Subcutaneous abdominal adipose tissue (tissue), 5 donors: ENCODE results near the gene ACAD11.

Source experiments
- H3K27ac ChIP-seq: one replicate; pipeline ENCODE4 v1.7.0; 2013; ENCODE audit warnings: low read depth, mild to moderate bottlenecking, inconsistent platforms, low read length, moderate library complexity
- H3K27me3 ChIP-seq, 5 donors: one replicate each; pipeline ENCODE4 v1.7.0; 2013; ENCODE audit warnings: low read length in 5 of 5, inconsistent platforms in 1 of 5; ENCODE audit not compliant: control insufficient read depth in 5 of 5, insufficient read depth in 4 of 5
- H3K36me3 ChIP-seq, 5 donors: one replicate each; pipeline ENCODE4 v1.7.0; 2013; ENCODE audit warnings: low read length in 5 of 5; ENCODE audit not compliant: control insufficient read depth in 5 of 5, insufficient read depth in 5 of 5
- H3K4me1 ChIP-seq, 5 donors: one replicate each; pipeline ENCODE4 v1.7.0; 2013; ENCODE audit warnings: low read length in 5 of 5, mild to moderate bottlenecking in 3 of 5, moderate library complexity in 1 of 5; ENCODE audit not compliant: control insufficient read depth in 5 of 5, insufficient read depth in 5 of 5
- H3K4me3 ChIP-seq, 5 donors: one replicate each; pipeline ENCODE4 v1.7.0; 2013; ENCODE audit warnings: low read length in 5 of 5, low read depth in 1 of 5
- H3K9ac ChIP-seq, 5 donors: one replicate each; pipeline ENCODE4 v1.7.0; 2013; ENCODE audit warnings: low read length in 5 of 5, mild to moderate bottlenecking in 4 of 5, moderate library complexity in 3 of 5
- H3K9me3 ChIP-seq, 5 donors: one replicate each; pipeline ENCODE4 v1.7.0; 2013; ENCODE audit warnings: low read length in 5 of 5; ENCODE audit not compliant: control insufficient read depth in 5 of 5
- donor health status: healthy.
- donor health status: healthy.
- donor health status: healthy.
- donor health status: healthy.
- donor health status: healthy.

ACAD11 gene

DNA sequence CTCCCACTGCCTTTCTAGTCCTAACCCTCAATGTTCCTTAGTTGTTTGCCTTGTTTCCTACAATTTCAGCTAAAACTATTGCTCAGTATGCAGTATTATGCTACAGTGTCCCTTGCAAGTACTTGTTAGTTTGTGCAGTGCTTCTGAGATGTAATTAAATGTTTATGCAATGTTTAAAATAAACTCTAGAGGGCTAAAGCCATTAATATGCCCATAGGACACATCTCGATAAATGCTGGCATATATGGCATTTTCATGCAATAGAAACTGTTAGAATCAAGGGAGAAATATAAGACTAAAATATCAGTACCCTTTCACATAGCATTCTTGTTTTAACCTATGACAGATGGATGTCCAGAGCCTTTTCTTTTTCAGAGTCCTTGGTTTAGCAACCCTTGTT lies 122.3 kb downstream of the ACAD11 start:
- Histone ChIP-seq H3K27ac (no peak overlapping the region), H3K4me1 (peaks cover 0 to 9% (median 3%) of the 10 kb centered on the region in 5 donors), H3K36me3 (peaks cover 20 to 54% (median 38%) of the 10 kb centered on the region in 5 donors), H3K27me3 (no peaks in the 10 kb centered on the region), H3K9me3 (no peaks in the 10 kb centered on the region), H3K4me3 (no peak overlapping the region), H3K9ac (no peak overlapping the region)

DNA sequence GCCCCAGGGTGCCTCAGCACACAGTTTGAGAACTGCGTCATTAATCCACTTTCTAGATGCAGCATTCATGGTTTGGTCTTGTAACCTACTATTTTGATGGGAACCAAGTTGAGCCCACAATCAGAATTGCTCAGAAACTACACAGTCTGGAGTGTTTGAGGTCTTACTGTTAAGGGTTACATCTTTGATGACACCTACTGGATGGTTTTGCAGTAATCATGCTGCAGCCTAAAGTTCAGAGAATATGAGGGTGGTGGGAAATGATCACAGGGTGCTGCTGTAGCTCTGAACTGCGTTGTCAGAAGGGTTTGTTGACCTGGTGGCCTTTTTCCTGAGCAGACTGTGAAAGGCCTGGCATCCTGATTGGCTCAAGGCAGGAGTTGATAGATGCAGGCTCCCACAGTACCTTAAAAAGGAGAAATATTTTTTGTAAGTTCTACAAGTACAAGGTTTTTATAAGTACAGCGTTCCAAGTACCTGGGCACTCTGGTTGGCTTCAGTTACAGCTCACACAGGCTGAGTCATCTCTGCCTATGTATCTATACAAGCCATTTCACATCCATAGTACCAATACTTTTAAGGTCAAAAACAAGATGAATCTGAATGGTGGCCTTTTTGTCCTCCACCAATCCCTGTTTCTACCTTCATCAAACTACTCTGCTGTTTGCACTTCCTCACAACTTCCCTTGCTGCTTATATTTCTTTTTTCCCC lies 123.0 kb downstream of the ACAD11 start:
- H3K27ac ChIP-seq = no peak overlapping the region
- peaks cover 23 to 53% (median 38%) of the 10 kb centered on the region in 5 donors for H3K36me3 ChIP-seq
- peak overlapping the region in 1 of 5 donors; percentile 23 for H3K9ac ChIP-seq
- no peaks in the 10 kb centered on the region for H3K27me3 ChIP-seq
- no peak overlapping the region for H3K4me3 ChIP-seq
- peaks cover 0 to 9% (median 3%) of the 10 kb centered on the region in 5 donors for H3K4me1 ChIP-seq
- no peaks in the 10 kb centered on the region for H3K9me3 ChIP-seq

DNA sequence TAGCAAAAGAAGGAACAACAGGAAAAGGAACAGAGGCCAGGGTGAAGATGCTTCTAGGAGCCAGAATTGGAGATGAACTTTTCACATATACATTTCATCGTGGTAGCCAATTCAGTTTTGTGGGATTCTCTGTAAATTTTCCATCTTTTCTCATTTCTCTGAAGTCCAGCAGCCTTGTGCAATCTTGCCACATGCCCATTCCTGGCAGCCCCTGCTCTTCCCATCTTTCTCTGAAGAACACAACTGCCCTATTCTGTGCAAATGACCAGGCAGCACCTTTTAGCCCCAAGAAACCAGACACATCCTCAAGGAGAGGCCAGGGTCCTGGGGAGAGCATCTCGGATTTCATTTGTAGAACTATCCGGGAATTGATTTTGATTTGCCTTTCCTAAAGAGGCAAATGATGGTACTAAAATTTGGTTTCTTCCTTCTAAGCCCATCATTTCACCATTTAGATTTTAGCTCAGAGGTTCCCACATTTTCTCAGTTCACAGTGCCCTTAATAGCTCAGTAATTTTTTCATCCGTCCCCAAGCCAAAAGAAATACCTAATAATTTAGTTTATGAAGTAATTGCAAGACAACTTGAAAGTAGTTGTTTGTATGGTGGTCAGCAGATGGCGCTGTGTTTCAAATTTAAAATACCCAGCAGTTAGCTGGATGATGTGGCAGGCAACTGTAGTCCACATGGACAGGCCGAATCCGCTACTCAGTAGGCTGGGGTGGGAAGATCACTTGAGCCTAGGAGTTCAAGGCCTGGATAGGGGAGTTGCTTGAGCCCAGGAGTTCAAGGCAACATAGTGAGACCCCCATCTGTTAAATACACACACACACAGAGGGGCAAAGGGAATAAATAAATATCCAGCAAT lies 123.8 kb downstream of the ACAD11 start:
- Histone ChIP-seq H3K27ac (no peak overlapping the region), H3K36me3 (peaks cover 26 to 50% (median 37%) of the 10 kb centered on the region in 5 donors), H3K4me1 (peaks cover 0 to 9% (median 3%) of the 10 kb centered on the region in 5 donors), H3K27me3 (no peaks in the 10 kb centered on the region), H3K4me3 (no peak overlapping the region), H3K9me3 (no peaks in the 10 kb centered on the region), H3K9ac (peak overlapping the region in 1 of 5 donors; percentile 23)

DNA sequence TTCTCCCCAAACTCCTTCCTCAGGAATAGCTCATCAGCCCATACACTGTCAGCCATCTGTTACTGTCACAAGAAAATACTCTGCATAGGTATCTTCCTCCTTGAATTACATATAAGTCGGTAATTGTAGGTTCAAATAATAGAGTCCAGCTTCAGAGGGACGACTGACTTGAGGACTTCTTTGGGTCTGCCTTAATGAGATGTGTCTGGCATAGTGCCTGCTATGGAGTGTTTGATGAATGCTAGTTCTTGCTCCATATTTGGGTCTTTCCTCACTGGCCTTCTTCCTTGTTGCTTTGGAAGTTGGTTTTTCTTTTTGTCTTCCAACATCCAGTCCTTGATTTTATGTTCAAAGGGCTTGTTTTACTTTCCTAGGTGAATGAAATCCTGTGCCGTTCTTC lies 129.0 kb downstream of the ACAD11 start:
- no peaks in the 10 kb centered on the region for H3K9me3 ChIP-seq
- no peak overlapping the region for H3K4me3 ChIP-seq
- no peak overlapping the region for H3K9ac ChIP-seq
- peaks cover 45 to 67% (median 58%) of the 10 kb centered on the region in 5 donors for H3K36me3 ChIP-seq
- H3K4me1 ChIP-seq = peaks cover 0 to 2% (median 0%) of the 10 kb centered on the region in 5 donors
- H3K27me3 ChIP-seq = no peaks in the 10 kb centered on the region
- no peak overlapping the region for H3K27ac ChIP-seq

DNA sequence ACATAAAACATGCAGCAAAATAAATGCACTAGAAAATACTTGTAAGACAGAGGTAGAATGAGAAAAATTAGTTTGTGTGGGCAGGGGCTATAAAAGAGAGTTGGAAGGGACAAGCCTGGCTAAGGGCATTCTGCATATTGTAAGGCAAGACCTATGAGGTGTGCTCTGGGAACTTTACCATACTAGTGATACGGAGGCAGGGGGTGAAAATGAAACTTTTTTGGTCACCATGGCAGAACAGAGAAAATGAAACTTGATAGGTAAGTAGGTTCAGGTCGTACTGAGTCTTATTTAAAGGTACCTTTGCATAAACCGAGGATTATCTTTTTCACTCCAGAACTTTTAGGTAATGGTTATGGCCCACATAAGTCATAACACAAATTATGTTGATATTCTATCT lies 137.3 kb downstream of the ACAD11 start:
- no peak overlapping the region for H3K9ac ChIP-seq
- no peaks in the 10 kb centered on the region for H3K9me3 ChIP-seq
- H3K36me3 ChIP-seq = peaks cover 44 to 83% (median 62%) of the 10 kb centered on the region in 5 donors

DNA sequence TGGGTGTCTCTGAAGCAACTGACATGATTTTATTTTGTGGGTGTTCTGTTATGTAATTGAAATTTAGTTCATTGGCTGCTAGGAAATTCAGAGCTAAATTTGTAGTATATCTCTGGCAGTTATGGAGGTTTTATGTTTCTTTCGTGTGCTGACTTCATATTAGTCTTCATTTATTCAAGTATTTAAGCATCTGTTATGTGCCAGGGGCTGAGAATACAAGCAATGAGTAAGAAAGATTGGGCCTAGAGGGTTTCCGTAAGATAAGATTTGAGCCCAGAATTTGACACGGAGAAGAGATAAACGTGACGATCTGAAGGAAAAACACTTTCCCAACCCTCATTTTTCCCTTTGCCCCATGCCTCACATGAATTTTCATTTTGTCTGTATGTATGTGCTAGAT lies 137.7 kb downstream of the ACAD11 start:
- peaks cover 46 to 83% (median 65%) of the 10 kb centered on the region in 5 donors for H3K36me3 ChIP-seq
- no peaks in the 10 kb centered on the region for H3K9me3 ChIP-seq
- H3K4me3 ChIP-seq = no peak overlapping the region
- H3K4me1 ChIP-seq = no peaks in the 10 kb centered on the region
- H3K27me3 ChIP-seq = no peaks in the 10 kb centered on the region
- H3K9ac ChIP-seq = no peak overlapping the region
- no peak overlapping the region for H3K27ac ChIP-seq

More for the DNA sequence above, 137.3 kb downstream of the ACAD11 start:
- H3K27ac ChIP-seq = no peak overlapping the region
- no peaks in the 10 kb centered on the region for H3K27me3 ChIP-seq
- H3K4me3 ChIP-seq = no peak overlapping the region
- no peaks in the 10 kb centered on the region for H3K4me1 ChIP-seq

DNA sequence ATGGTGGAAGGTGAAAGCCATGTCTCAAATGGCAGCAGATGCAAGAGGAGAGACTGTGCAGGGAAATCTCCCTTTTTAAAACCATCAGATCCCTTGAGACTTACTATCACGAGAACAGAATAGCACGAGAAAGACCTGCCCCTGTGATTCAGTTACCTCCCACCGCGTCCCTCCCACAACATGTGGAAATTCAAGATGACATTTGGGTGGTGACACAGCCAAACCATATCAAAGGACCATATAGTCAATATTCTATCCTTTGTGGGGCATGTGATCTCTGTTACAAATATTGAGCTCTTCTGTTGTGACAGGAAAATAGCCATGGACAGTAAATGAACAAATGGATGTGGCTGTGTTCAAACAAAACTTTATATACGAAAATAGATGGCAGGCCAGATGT lies 139.7 kb downstream of the ACAD11 start:
- Histone ChIP-seq H3K4me3 (no peak overlapping the region), H3K4me1 (no peaks in the 10 kb centered on the region), H3K36me3 (peaks cover 43 to 83% (median 71%) of the 10 kb centered on the region in 5 donors), H3K27me3 (no peaks in the 10 kb centered on the region), H3K9me3 (no peaks in the 10 kb centered on the region), H3K27ac (no peak overlapping the region), H3K9ac (no peak overlapping the region)

DNA sequence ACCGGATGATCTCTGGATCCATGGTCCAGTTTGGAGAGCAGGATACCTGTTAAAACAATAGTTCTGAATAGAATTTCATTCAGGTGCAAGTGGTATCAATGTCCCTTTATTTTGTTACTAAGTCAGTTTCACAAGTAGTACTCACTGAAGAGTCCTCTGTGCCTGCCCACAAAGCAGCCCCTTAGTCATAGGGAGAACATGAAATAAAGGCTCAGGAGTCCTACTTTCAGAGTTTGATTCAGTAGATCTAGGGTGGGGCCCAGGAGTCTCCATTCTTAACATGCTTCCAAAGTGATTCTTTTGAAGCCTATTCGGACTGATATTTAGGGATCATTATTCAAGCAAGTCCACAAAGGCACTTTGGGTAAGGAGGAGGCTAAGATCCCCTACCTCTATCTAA lies 142.3 kb downstream of the ACAD11 start:
- H3K9me3 ChIP-seq = no peaks in the 10 kb centered on the region
- no peaks in the 10 kb centered on the region for H3K4me1 ChIP-seq
- no peak overlapping the region for H3K4me3 ChIP-seq
- H3K27me3 ChIP-seq = no peaks in the 10 kb centered on the region
- no peak overlapping the region for H3K9ac ChIP-seq
- H3K27ac ChIP-seq = no peak overlapping the region
- peaks cover 44 to 78% (median 67%) of the 10 kb centered on the region in 5 donors for H3K36me3 ChIP-seq

DNA sequence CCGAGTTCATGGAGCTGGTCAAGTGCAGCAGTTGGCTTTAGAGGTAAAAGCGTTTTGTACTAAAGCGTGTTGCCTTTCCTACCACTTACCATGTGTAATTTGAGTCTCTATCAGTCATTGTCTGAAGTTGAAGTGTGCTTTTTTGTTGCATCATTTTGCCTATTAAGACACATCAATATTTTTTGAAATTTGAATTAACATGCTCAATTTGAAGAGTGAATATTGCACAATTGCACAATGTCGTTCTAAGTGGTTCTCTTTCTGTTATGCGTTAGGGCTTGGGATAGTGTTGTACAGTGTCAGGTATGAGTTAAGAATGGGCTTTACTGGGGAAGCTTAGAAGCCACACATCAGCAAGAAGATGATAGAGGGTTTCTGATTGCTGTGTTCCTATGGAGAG lies 146.6 kb downstream of the ACAD11 start:
- H3K27me3 ChIP-seq = no peaks in the 10 kb centered on the region
- no peak overlapping the region for H3K27ac ChIP-seq
- no peaks in the 10 kb centered on the region for H3K9me3 ChIP-seq
- peaks cover 55 to 81% (median 75%) of the 10 kb centered on the region in 5 donors for H3K36me3 ChIP-seq
- H3K9ac ChIP-seq = no peak overlapping the region
- H3K4me1 ChIP-seq = no peaks in the 10 kb centered on the region
- no peak overlapping the region for H3K4me3 ChIP-seq

DNA sequence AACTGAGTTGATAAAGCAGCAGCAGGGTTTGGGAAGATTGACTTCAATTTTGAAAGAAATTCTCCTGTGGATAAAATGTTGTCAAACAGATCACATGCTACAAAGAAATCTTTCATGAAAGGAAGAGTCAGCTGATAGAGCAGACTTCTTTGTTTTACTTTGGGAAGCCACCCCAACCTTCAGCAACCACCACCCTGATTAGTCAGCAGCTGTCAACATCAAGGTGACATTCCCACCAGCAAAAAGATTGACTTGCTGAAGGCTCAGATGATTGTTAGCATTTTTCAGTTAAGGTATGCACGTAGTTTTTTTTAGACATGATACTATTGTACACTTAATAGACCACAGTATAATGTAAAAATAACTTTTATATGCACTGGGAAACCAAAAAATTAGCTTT lies 150.1 kb downstream of the ACAD11 start:
- H3K9ac ChIP-seq = no peak overlapping the region
- no peaks in the 10 kb centered on the region for H3K9me3 ChIP-seq
- H3K36me3 ChIP-seq = peaks cover 50 to 75% (median 65%) of the 10 kb centered on the region in 5 donors
- no peaks in the 10 kb centered on the region for H3K27me3 ChIP-seq
- no peak overlapping the region for H3K27ac ChIP-seq
- no peak overlapping the region for H3K4me3 ChIP-seq
- H3K4me1 ChIP-seq = no peaks in the 10 kb centered on the region
